ENCODE data around the gene SEZ6L. TPM values are rescaled to one million over a fixed set of nuclear protein-coding genes. Genes with fewer than 3 reads are reported as not detected.

Gene SEZ6L
- total RNA-seq, 4 donors from 2014 or later = 0.23 to 0.83 (median 0.49) TPM

- Histone ChIP-seq H3K4me1 (peaks cover 4 to 8% (median 8%) of the 10 kb centered on the region in 4 donors), H3K27ac (replicated peaks in 1 of 4) (no peak overlapping the region), H3K36me3 (no peaks in the 10 kb centered on the region), H3K27me3 (peaks cover 0 to 61% (median 2%) of the 10 kb centered on the region in 4 donors), H3K4me3 (no peak overlapping the region), H3K9me3 (no peaks in the 10 kb centered on the region)
- WGBS = 61% methylated on average over 2 of the region's 2 CpGs
- no peak for TF ChIP-seq POLR2AphosphoS5 (IDR thresholded peaks at IDR 0.05)
- no peak for TF ChIP-seq EP300 (IDR thresholded peaks at IDR 0.05)
- TF ChIP-seq CTCF (IDR thresholded peaks at IDR 0.05) = no peak
- TF ChIP-seq POLR2A (IDR thresholded peaks at IDR 0.05; ENCODE audit: low read depth) = no peak
- intact Hi-C loops (cut with DNase I) = no loop called here
- DNase-seq (ENCODE audit: extremely low spot score) = no peak
These were observed 188.0 kb downstream of the SEZ6L start for GRCh38 chr22:26357281-26357680.

GRCh38 chr22:26357813-26358212 is 188.6 kb downstream of the SEZ6L start:
- intact Hi-C loops (cut with DNase I) = no loop called here

GRCh38 chr22:26359156-26359555 is 189.9 kb downstream of the SEZ6L start:
- peaks cover 0 to 65% (median 2%) of the 10 kb centered on the region in 4 donors for H3K27me3 ChIP-seq
- intact Hi-C loops (cut with DNase I) = no loop called here
- peaks cover 4 to 8% (median 8%) of the 10 kb centered on the region in 4 donors for H3K4me1 ChIP-seq
- no peak overlapping the region for H3K4me3 ChIP-seq
- H3K36me3 ChIP-seq = no peaks in the 10 kb centered on the region
- no peak for DNase-seq (ENCODE audit: extremely low spot score)
- no peak overlapping the region for H3K27ac ChIP-seq (replicated peaks in 1 of 4)
- H3K9me3 ChIP-seq = no peaks in the 10 kb centered on the region
- TF ChIP-seq POLR2AphosphoS5 (IDR thresholded peaks at IDR 0.05) = no peak
- TF ChIP-seq EP300 (IDR thresholded peaks at IDR 0.05) = no peak
- no peak for TF ChIP-seq POLR2A (IDR thresholded peaks at IDR 0.05; ENCODE audit: low read depth)
- TF ChIP-seq CTCF (IDR thresholded peaks at IDR 0.05) = no peak
- WGBS = 94% methylated on average over 4 of the region's 4 CpGs

More at GRCh38 chr22:26357813-26358212, 188.6 kb downstream of the SEZ6L start:
- H3K27me3 ChIP-seq = peaks cover 0 to 66% (median 2%) of the 10 kb centered on the region in 4 donors
- no peak for DNase-seq (ENCODE audit: extremely low spot score)
- no peak overlapping the region for H3K27ac ChIP-seq (replicated peaks in 1 of 4)
- peaks cover 4 to 8% (median 8%) of the 10 kb centered on the region in 4 donors for H3K4me1 ChIP-seq
- H3K36me3 ChIP-seq = no peaks in the 10 kb centered on the region
- WGBS = 63% methylated on average over 9 of the region's 9 CpGs
- no peaks in the 10 kb centered on the region for H3K9me3 ChIP-seq
- TF ChIP-seq EP300 (IDR thresholded peaks at IDR 0.05) (no peak), POLR2A (IDR thresholded peaks at IDR 0.05; ENCODE audit: low read depth) (no peak), CTCF (IDR thresholded peaks at IDR 0.05) (no peak), POLR2AphosphoS5 (IDR thresholded peaks at IDR 0.05) (no peak)
- no peak overlapping the region for H3K4me3 ChIP-seq

- Histone ChIP-seq H3K4me3 (no peak overlapping the region), H3K27me3 (peaks cover 0 to 53% (median 2%) of the 10 kb centered on the region in 4 donors), H3K36me3 (no peaks in the 10 kb centered on the region), H3K9me3 (no peaks in the 10 kb centered on the region), H3K27ac (replicated peaks in 1 of 4) (no peak overlapping the region), H3K4me1 (peaks cover 4 to 8% (median 8%) of the 10 kb centered on the region in 4 donors)
- DNase-seq (ENCODE audit: extremely low spot score) = peak; percentile 93
- 7% methylated on average over 17 of the region's 17 CpGs for WGBS
- intact Hi-C loops (cut with DNase I) = loop anchor here (5.0 kb wide), 1 partner anchor 102 kb away; no protein-coding TSS in a partner anchor
- peak; percentile 80 to 99 (median 93) for TF ChIP-seq CTCF (IDR thresholded peaks at IDR 0.05)
- TF ChIP-seq POLR2AphosphoS5 (IDR thresholded peaks at IDR 0.05) = no peak
- no peak for TF ChIP-seq POLR2A (IDR thresholded peaks at IDR 0.05; ENCODE audit: low read depth)
- TF ChIP-seq EP300 (IDR thresholded peaks at IDR 0.05) = no peak
These were observed 191.1 kb downstream of the SEZ6L start for GRCh38 chr22:26360169-26360885.
